ENCODE data around the gene ZNF74. TPM values are rescaled to one million over a fixed set of nuclear protein-coding genes. Genes with fewer than 3 reads are reported as not detected.
"Not testable (repeated sequence)": the region's sequence is repeated elsewhere in the genome, so short reads cannot be mapped to it uniquely, and the experiment has no call there.

ZNF74 gene
- total RNA-seq, 1 donor from 2014 or later: 28.8 TPM

DNA sequence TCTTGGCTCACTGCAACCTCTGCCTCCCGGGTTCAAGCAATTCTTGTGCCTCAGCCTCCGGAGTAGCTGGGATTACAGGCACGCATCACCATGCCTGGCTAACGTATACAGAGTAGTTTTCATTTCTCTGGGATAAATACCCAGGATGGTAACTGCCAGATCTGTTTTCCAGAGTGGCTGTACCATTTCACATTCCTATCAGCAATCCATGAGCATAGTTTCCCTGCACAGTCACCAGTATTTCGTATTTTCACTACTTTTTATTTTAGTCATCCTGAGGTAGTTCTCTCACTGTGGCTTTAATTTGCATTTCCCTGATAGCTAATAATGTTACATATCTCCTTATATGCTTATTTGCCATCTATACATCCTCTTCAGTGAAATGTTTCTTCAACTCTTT is 54.7 kb downstream of the ZNF74 start:
- Mint-ChIP-seq H3K27me3 (ENCODE audit: unreplicated experiment) (no peaks in the 10 kb centered on the region), H3K36me3 (ENCODE audit: low read depth, unreplicated experiment) (peaks cover 6% of the 10 kb centered on the region)

DNA sequence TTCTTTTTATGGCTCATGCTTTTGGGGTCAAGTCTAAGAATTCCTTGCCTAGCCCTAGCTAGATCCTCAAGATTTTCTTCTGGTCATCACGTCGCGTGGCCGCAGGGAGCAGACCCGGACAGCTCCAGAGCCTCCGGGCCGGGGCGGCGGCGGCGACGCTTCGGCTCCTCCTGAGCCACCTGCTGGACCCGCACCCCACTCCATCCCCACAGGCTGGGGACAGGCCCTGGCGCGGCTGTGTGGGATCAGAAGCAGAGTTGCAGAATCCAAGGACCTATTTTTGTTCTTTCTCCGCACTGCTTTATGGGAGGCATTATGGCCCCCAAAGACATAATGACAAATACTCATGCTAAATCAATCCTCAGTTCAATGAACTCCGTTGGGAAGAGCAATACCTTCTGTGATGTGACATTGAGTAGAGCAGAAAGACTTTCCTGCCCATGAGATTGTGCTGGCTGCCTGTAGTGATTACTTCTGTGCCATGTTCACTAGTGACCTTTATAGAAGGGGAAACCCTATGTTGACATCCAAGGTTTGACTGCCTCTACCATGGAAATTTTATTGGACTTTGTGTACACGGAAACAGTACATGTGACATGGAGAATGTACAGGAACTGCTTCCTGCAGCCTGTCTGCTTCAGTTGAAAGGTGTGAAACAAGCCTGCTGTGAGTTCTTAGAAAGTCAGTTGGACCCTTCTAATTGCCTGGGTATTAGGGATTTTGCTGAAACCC is 56.0 kb downstream of the ZNF74 start:
- TF ChIP-seq, protein P1, sequence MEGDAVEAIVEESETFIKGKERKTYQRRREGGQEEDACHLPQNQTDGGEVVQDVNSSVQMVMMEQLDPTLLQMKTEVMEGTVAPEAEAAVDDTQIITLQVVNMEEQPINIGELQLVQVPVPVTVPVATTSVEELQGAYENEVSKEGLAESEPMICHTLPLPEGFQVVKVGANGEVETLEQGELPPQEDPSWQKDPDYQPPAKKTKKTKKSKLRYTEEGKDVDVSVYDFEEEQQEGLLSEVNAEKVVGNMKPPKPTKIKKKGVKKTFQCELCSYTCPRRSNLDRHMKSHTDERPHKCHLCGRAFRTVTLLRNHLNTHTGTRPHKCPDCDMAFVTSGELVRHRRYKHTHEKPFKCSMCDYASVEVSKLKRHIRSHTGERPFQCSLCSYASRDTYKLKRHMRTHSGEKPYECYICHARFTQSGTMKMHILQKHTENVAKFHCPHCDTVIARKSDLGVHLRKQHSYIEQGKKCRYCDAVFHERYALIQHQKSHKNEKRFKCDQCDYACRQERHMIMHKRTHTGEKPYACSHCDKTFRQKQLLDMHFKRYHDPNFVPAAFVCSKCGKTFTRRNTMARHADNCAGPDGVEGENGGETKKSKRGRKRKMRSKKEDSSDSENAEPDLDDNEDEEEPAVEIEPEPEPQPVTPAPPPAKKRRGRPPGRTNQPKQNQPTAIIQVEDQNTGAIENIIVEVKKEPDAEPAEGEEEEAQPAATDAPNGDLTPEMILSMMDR (IDR thresholded peaks at IDR 0.05; ENCODE audit: unreplicated experiment): no peak
- Mint-ChIP-seq H3K36me3 (ENCODE audit: low read depth, unreplicated experiment) (peaks cover 6% of the 10 kb centered on the region), H3K4me3 (ENCODE audit: unreplicated experiment) (no peak overlapping the region), H3K27me3 (ENCODE audit: unreplicated experiment) (no peaks in the 10 kb centered on the region), H3K4me1 (ENCODE audit: unreplicated experiment) (no peaks in the 10 kb centered on the region), H3K27ac (ENCODE audit: unreplicated experiment) (no peak overlapping the region), H3K9me3 (ENCODE audit: unreplicated experiment) (no peaks in the 10 kb centered on the region)
- DNase-seq (ENCODE audit: low spot score): no peak

More for the DNA sequence above, 54.7 kb downstream of the ZNF74 start:
- Mint-ChIP-seq H3K27ac (ENCODE audit: unreplicated experiment) (no peak overlapping the region), H3K4me1 (ENCODE audit: unreplicated experiment) (no peaks in the 10 kb centered on the region), H3K9me3 (ENCODE audit: unreplicated experiment) (no peaks in the 10 kb centered on the region), H3K4me3 (ENCODE audit: unreplicated experiment) (no peak overlapping the region)
- TF ChIP-seq, protein P1 (IDR thresholded peaks at IDR 0.05; ENCODE audit: unreplicated experiment): no peak
- DNase-seq (ENCODE audit: low spot score): no peak

DNA sequence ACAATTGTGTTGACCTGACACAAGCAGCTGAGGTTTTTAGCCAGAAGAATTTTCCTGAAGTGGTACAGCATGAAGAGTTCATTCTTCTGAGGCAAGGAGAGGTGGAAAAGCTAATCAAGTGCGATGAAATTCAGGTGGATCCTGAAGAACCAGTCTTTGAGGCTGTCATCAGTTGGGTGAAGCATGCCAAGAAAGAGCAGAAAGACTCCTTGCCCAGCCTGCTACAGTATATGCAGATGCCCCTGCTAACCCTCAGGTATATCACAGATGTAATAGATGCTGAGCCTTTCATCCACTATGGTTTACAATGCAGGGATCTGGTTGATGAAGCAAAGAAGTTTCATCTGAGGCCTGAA is 56.6 kb downstream of the ZNF74 start:
- Mint-ChIP-seq H3K9me3 (ENCODE audit: unreplicated experiment) (no peaks in the 10 kb centered on the region), H3K27ac (ENCODE audit: unreplicated experiment) (no peak overlapping the region), H3K4me1 (ENCODE audit: unreplicated experiment) (no peaks in the 10 kb centered on the region), H3K4me3 (ENCODE audit: unreplicated experiment) (no peak overlapping the region), H3K27me3 (ENCODE audit: unreplicated experiment) (no peaks in the 10 kb centered on the region), H3K36me3 (ENCODE audit: low read depth, unreplicated experiment) (peaks cover 6% of the 10 kb centered on the region)
- TF ChIP-seq, protein P1 (IDR thresholded peaks at IDR 0.05; ENCODE audit: unreplicated experiment): no peak
- no peak for DNase-seq (ENCODE audit: low spot score)

DNA sequence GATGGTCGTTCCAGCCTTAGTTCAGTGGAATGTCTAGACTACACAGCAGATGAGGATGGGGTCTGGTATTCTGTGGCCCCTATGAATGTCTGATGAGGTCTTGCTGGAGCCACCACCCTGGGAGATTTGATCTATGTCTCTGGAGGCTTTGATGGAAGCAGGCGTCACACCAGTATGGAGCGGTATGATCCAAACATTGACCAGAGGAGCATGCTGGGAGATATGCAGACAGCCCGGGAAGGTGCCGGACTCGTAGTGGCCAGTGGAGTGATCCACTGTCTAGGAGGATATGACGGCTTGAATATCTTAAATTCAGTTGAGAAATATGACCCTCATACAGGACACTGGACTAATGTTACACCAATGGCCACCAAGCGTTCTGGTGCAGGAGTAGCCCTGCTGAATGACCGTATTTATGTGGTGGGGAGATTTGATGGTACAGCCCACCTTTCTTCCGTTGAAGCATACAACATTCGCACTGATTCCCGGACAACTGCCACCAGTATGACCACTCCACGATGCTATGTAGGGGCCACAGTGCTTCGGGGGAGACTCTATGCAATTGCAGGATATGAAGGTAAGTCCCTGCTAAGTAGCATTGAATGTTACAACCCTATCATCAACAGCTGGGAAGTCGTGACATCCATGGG is 57.3 kb downstream of the ZNF74 start:
- not testable (repeated sequence) for H3K4me1 Mint-ChIP-seq (ENCODE audit: unreplicated experiment); H3K27ac Mint-ChIP-seq (ENCODE audit: unreplicated experiment); H3K36me3 Mint-ChIP-seq (ENCODE audit: low read depth, unreplicated experiment); DNase-seq (ENCODE audit: low spot score); H3K9me3 Mint-ChIP-seq (ENCODE audit: unreplicated experiment); H3K27me3 Mint-ChIP-seq (ENCODE audit: unreplicated experiment)
- peak overlapping the region; percentile 47 for H3K4me3 Mint-ChIP-seq (ENCODE audit: unreplicated experiment)

DNA sequence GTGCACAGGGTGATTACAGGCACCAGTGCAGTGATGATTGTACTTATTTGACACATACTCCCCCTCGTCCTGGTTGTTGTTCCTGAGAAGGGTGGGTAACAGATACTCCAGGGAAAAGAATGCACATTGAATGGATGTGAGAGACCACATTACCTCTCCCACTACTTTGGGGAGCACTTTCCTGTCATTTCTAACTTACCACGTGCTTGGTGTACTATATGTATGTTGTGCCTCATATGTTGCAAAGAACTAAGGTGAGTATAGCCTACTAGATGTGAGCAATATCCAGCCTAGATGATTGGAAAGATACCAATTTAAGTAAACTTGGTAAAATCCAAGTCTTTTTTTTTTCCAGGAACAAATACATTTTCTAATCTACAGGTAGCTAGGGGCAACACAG is 58.0 kb downstream of the ZNF74 start:
- Mint-ChIP-seq H3K4me3 (ENCODE audit: unreplicated experiment) (no peak overlapping the region), H3K4me1 (ENCODE audit: unreplicated experiment) (no peaks in the 10 kb centered on the region), H3K27ac (ENCODE audit: unreplicated experiment) (no peak overlapping the region), H3K27me3 (ENCODE audit: unreplicated experiment) (no peaks in the 10 kb centered on the region), H3K9me3 (ENCODE audit: unreplicated experiment) (no peaks in the 10 kb centered on the region), H3K36me3 (ENCODE audit: low read depth, unreplicated experiment) (peaks cover 6% of the 10 kb centered on the region)
- DNase-seq (ENCODE audit: low spot score): no peak
- TF ChIP-seq, protein P1 (IDR thresholded peaks at IDR 0.05; ENCODE audit: unreplicated experiment): no peak

All from endothelial cell (in vitro differentiated cells).